22Rv1 (cell line): ENCODE measurements around the gene ATP8B3.

ENCODE experiments used
- ZFX ChIP-seq: fragments of 450-650 bp; IDR thresholded peaks from 2 replicates; pipeline ENCODE4 v1.6.1; 2017; ENCODE audit warnings: antibody characterized with exemption, borderline replicate concordance
- TF ChIP-seq, protein P1 (sequence below): fragments of 450-650 bp; IDR thresholded peaks from 2 replicates; pipeline ENCODE4 v1.5.1; 2017; ENCODE audit warnings: mild to moderate bottlenecking

- TF ChIP-seq, protein P1, sequence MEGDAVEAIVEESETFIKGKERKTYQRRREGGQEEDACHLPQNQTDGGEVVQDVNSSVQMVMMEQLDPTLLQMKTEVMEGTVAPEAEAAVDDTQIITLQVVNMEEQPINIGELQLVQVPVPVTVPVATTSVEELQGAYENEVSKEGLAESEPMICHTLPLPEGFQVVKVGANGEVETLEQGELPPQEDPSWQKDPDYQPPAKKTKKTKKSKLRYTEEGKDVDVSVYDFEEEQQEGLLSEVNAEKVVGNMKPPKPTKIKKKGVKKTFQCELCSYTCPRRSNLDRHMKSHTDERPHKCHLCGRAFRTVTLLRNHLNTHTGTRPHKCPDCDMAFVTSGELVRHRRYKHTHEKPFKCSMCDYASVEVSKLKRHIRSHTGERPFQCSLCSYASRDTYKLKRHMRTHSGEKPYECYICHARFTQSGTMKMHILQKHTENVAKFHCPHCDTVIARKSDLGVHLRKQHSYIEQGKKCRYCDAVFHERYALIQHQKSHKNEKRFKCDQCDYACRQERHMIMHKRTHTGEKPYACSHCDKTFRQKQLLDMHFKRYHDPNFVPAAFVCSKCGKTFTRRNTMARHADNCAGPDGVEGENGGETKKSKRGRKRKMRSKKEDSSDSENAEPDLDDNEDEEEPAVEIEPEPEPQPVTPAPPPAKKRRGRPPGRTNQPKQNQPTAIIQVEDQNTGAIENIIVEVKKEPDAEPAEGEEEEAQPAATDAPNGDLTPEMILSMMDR, result no peak
- no peak for TF ChIP-seq ZFX
Measured at GRCh38 chr19:1787116-1787515, 25.0 kb downstream of the ATP8B3 start.
